Measurements from ENCODE around the gene GUCY2F. TPM values are rescaled to one million over a fixed set of nuclear protein-coding genes. Genes with fewer than 3 reads are reported as not detected.

The GUCY2F gene
- total RNA-seq, 1 donor from 2014 or later, result 0.39 TPM

GRCh38 chrX:109344101-109344500, 137.8 kb downstream of the GUCY2F start:
- Mint-ChIP-seq H3K36me3 (no peaks in the 10 kb centered on the region), H3K27ac (no peak overlapping the region), H3K4me3 (no peak overlapping the region), H3K27me3 (no peaks in the 10 kb centered on the region), H3K9me3 (peaks cover 6% of the 10 kb centered on the region), H3K4me1 (ENCODE audit: unreplicated experiment) (peaks cover 25% of the 10 kb centered on the region)
- no peak for TF ChIP-seq CTCF (conservative IDR thresholded peaks at IDR 0.05)
- no peak for DNase-seq (ENCODE audit: extremely low spot score, unreplicated experiment)

GRCh38 chrX:109343671-109344070, 138.2 kb downstream of the GUCY2F start:
- H3K4me3 Mint-ChIP-seq, result no peak overlapping the region
- H3K27ac Mint-ChIP-seq, result no peak overlapping the region

GRCh38 chrX:109336141-109336540, 145.7 kb downstream of the GUCY2F start:
- H3K36me3 Mint-ChIP-seq, result peaks cover 4% of the 10 kb centered on the region
- no peak overlapping the region for H3K4me3 Mint-ChIP-seq
- TF ChIP-seq CTCF (conservative IDR thresholded peaks at IDR 0.05), result no peak
- DNase-seq (ENCODE audit: extremely low spot score, unreplicated experiment), result no peak
- no peak overlapping the region for H3K27ac Mint-ChIP-seq
- H3K4me1 Mint-ChIP-seq (ENCODE audit: unreplicated experiment), result no peaks in the 10 kb centered on the region
- no peaks in the 10 kb centered on the region for H3K27me3 Mint-ChIP-seq
- H3K9me3 Mint-ChIP-seq, result peaks cover 6% of the 10 kb centered on the region

More at GRCh38 chrX:109343671-109344070, 138.2 kb downstream of the GUCY2F start:
- DNase-seq (ENCODE audit: extremely low spot score, unreplicated experiment), result no peak
- Mint-ChIP-seq H3K9me3 (peaks cover 6% of the 10 kb centered on the region), H3K36me3 (no peaks in the 10 kb centered on the region), H3K27me3 (no peaks in the 10 kb centered on the region), H3K4me1 (ENCODE audit: unreplicated experiment) (peaks cover 25% of the 10 kb centered on the region)
- no peak for TF ChIP-seq CTCF (conservative IDR thresholded peaks at IDR 0.05)

GRCh38 chrX:109327251-109327650, 154.6 kb downstream of the GUCY2F start:
- Mint-ChIP-seq H3K27me3 (no peaks in the 10 kb centered on the region), H3K4me3 (no peak overlapping the region), H3K9me3 (no peaks in the 10 kb centered on the region), H3K36me3 (no peaks in the 10 kb centered on the region), H3K27ac (no peak overlapping the region), H3K4me1 (ENCODE audit: unreplicated experiment) (no peaks in the 10 kb centered on the region)
- no peak for TF ChIP-seq CTCF (conservative IDR thresholded peaks at IDR 0.05)
- no peak for DNase-seq (ENCODE audit: extremely low spot score, unreplicated experiment)

Other genes with a start within 250 kb of the GUCY2F start
- gene NXT2, start 54.8 kb upstream of the GUCY2F start, total RNA-seq (ENCODE audit: low replicate concordance), result 13.4 and 27.6 TPM in 2 replicates
- gene KCNE5, start 143.1 kb upstream of the GUCY2F start, total RNA-seq (ENCODE audit: low replicate concordance), result 1.7 and 2.7 TPM in 2 replicates

All from type B pancreatic cell (in vitro differentiated cells).